H1 (cell line): ENCODE results near the gene TUBGCP3. TPM values are rescaled to one million over a fixed set of nuclear protein-coding genes. Genes with fewer than 3 reads are reported as not detected.

Source experiments
- CTCF ChIA-PET: fragments of 300-600 bp; sonication (Branson Sonifier 250); formaldehyde crosslinking; loops from one replicate; lab custom pipeline; 2021; ENCODE audit not compliant: partially characterized antibody; lab: Charles Lee
- POLR2A ChIA-PET: fragments of 300-600 bp; sonication (Branson Sonifier 250); formaldehyde crosslinking; loops from one replicate; lab custom pipeline; 2021; ENCODE audit warnings: inconsistent platforms; ENCODE audit not compliant: partially characterized antibody; lab: Charles Lee
- DNase-seq, 2 experiments: peaks; one replicate each; pipeline versions ENCODE4 v3.0.0 to v3.0.0-alpha.2; 2010 to 2022; ENCODE audit warnings: low spot score in 2 of 2, low read depth in 1 of 2, mixed read lengths in 1 of 2
- FAIRE-seq: peaks from 2 replicates; lab custom pipeline; 2011; peaks lifted over from hg19 to GRCh38; lab: Jason Lieb, UNC
- H2AFZ ChIP-seq: 2 replicates; pipeline ENCODE4 v1.8.1; 2012; ENCODE audit warnings: low read length, inconsistent platforms
- H2AK5ac ChIP-seq: 2 replicates; pipeline ENCODE4 v1.6.1; 2013; ENCODE audit warnings: low read depth, low read length
- H2BK120ac ChIP-seq: replicated peaks from 2 replicates; pipeline ENCODE3; 2013; ENCODE audit warnings: low read depth, low read length, inconsistent platforms
- H2BK12ac ChIP-seq: 2 replicates; pipeline ENCODE4 v1.6.1; 2013; ENCODE audit warnings: low read depth, low read length
- H2BK15ac ChIP-seq: 2 replicates; pipeline ENCODE4 v1.6.1; 2013; ENCODE audit warnings: low read length
- H2BK20ac ChIP-seq: 2 replicates; pipeline ENCODE4 v1.6.1; 2013; ENCODE audit warnings: low read length
- H2BK5ac ChIP-seq: 2 replicates; pipeline ENCODE4 v1.6.1; 2013; ENCODE audit warnings: low read depth, low read length
- H3K14ac ChIP-seq: 2 replicates; pipeline ENCODE4 v1.6.1; 2013; ENCODE audit warnings: inconsistent platforms; ENCODE audit not compliant: insufficient read length
- H3K18ac ChIP-seq: 2 replicates; pipeline ENCODE4 v1.6.1; 2013; ENCODE audit warnings: low read length; ENCODE audit errors: extremely low read depth
- H3K23ac ChIP-seq: 2 replicates; pipeline ENCODE4 v1.6.1; 2013; ENCODE audit warnings: inconsistent platforms; ENCODE audit not compliant: insufficient read length
- H3K23me2 ChIP-seq: 2 replicates; pipeline ENCODE4 v1.6.1; 2013; ENCODE audit warnings: low read depth, low read length
- H3K27ac ChIP-seq: 2 replicates; pipeline ENCODE4 v1.6.1; 2011; ENCODE audit warnings: low read depth, low read length, inconsistent platforms
- H3K27me3 ChIP-seq, 4 experiments: replicated peaks in 1 of 4; 1 replicate in 1 of 4; 2 replicates in 3 of 4; pipeline versions ENCODE4 v1.6.1 to v1.8.1; 2011 to 2013; ENCODE audit warnings: low read length in 3 of 4, mild to moderate bottlenecking in 3 of 4, inconsistent platforms in 2 of 4, mixed read lengths in 2 of 4, moderate library complexity in 1 of 4; ENCODE audit not compliant: control insufficient read depth in 3 of 4, insufficient read depth in 3 of 4; ENCODE audit errors: extremely low read depth in 1 of 4
- H3K36me3 ChIP-seq, 4 experiments: 2 replicates each; pipeline versions ENCODE4 v1.6.1 to v1.8.1; 2011 to 2013; ENCODE audit warnings: mild to moderate bottlenecking in 4 of 4, low read length in 3 of 4, moderate library complexity in 2 of 4, control low read depth in 1 of 4, inconsistent platforms in 1 of 4; ENCODE audit not compliant: insufficient read depth in 4 of 4, control insufficient read depth in 2 of 4
- H3K4ac ChIP-seq: replicated peaks from 2 replicates; pipeline ENCODE3; 2013; ENCODE audit warnings: low read length, low read depth, mixed read lengths, inconsistent platforms; ENCODE audit not compliant: insufficient read length
- H3K4me1 ChIP-seq, 4 experiments: replicated peaks in 1 of 4; 1 replicate in 1 of 4; 2 replicates in 3 of 4; pipeline versions ENCODE4 v1.6.1 to v1.8.1; 2011 to 2013; ENCODE audit warnings: low read length in 3 of 4, inconsistent platforms in 2 of 4, mixed read lengths in 1 of 4; ENCODE audit not compliant: insufficient read depth in 4 of 4, control insufficient read depth in 3 of 4
- H3K4me2 ChIP-seq, 2 experiments: 2 replicates each; pipeline versions ENCODE4 v1.6.1 to v1.8.1; 2011 to 2013; ENCODE audit warnings: low read depth in 2 of 2, low read length in 2 of 2, control low read depth in 1 of 2, inconsistent platforms in 1 of 2, mild to moderate bottlenecking in 1 of 2; ENCODE audit not compliant: insufficient read depth in 1 of 2
- H3K4me3 ChIP-seq, 4 experiments: fragments of 200-600, 300-600 bp in 1 of 4; sonication (generic), shearing (Covaris generic), sonication (Bioruptor Twin) in 1 of 4; 2 replicates each; pipeline versions ENCODE4 v1.5.1 to v1.8.1; 2011 to 2016; ENCODE audit warnings: low read length in 4 of 4, low read depth in 3 of 4, control low read depth in 2 of 4, inconsistent platforms in 2 of 4, mild to moderate bottlenecking in 2 of 4, mixed read lengths in 1 of 4, moderate library complexity in 1 of 4; ENCODE audit not compliant: insufficient read depth in 2 of 4; ENCODE audit errors: extremely low read depth in 1 of 4
- H3K56ac ChIP-seq: replicated peaks from 2 replicates; pipeline ENCODE3; 2013; ENCODE audit warnings: low read depth, mild to moderate bottlenecking, mixed read lengths, low read length, inconsistent platforms; ENCODE audit not compliant: insufficient read length
- H3K79me1 ChIP-seq: 2 replicates; pipeline ENCODE4 v1.6.1; 2013; ENCODE audit warnings: low read depth, low read length, control low read depth
- H3K79me2 ChIP-seq, 2 experiments: 2 replicates each; pipeline versions ENCODE4 v1.6.1 to v1.8.1; 2012 to 2013; ENCODE audit warnings: low read length in 2 of 2, mild to moderate bottlenecking in 2 of 2, inconsistent platforms in 1 of 2; ENCODE audit not compliant: insufficient read depth in 2 of 2, control insufficient read depth in 1 of 2
- H3K9ac ChIP-seq, 4 experiments: replicated peaks in 1 of 4; 1 replicate in 1 of 4; 2 replicates in 3 of 4; pipeline versions ENCODE4 v1.6.1 to v1.8.1; 2011 to 2013; ENCODE audit warnings: low read depth in 3 of 4, low read length in 3 of 4, control low read depth in 2 of 4, mild to moderate bottlenecking in 2 of 4, moderate library complexity in 2 of 4, inconsistent platforms in 1 of 4; ENCODE audit errors: extremely low read depth in 1 of 4
- H3K9me3 ChIP-seq, 2 experiments: 2 replicates each; pipeline versions ENCODE4 v1.6.1 to v1.8.1; 2012 to 2013; ENCODE audit warnings: mild to moderate bottlenecking in 2 of 2, moderate library complexity in 2 of 2, control low read depth in 1 of 2, inconsistent platforms in 1 of 2, low read depth in 1 of 2, low read length in 1 of 2, mixed read lengths in 1 of 2; ENCODE audit not compliant: insufficient read depth in 2 of 2
- H4K20me1 ChIP-seq, 2 experiments: replicated peaks in 1 of 2; 2 replicates each; pipeline versions ENCODE3 to v1.8.1; 2011 to 2013; ENCODE audit warnings: inconsistent platforms in 2 of 2, low read length in 2 of 2, mild to moderate bottlenecking in 1 of 2; ENCODE audit not compliant: insufficient read depth in 2 of 2, control insufficient read depth in 1 of 2
- H4K5ac ChIP-seq: 2 replicates; pipeline ENCODE4 v1.6.1; 2013; ENCODE audit warnings: low read length, low read depth, mixed read lengths, inconsistent platforms; ENCODE audit not compliant: insufficient read length
- H4K8ac ChIP-seq: 2 replicates; pipeline ENCODE4 v1.8.0; 2013; ENCODE audit warnings: mild to moderate bottlenecking, moderate library complexity, low read length, inconsistent platforms; ENCODE audit not compliant: insufficient read depth; ENCODE audit errors: extremely low read depth
- H4K91ac ChIP-seq: replicated peaks from 2 replicates; pipeline ENCODE3; 2013; ENCODE audit warnings: low read length, mixed read lengths, inconsistent platforms; ENCODE audit not compliant: insufficient read length
- EZH2 ChIP-seq: fragments of 200-600 bp; sonication (generic); IDR thresholded peaks from 2 replicates; pipeline ENCODE4 v1.7.1; 2012; ENCODE audit warnings: low read depth, mild to moderate bottlenecking, moderate library complexity, low read length, inconsistent platforms; ENCODE audit not compliant: severe bottlenecking
- GABPA ChIP-seq: IDR thresholded peaks from 2 replicates; pipeline ENCODE4 v1.6.1; 2011; ENCODE audit warnings: mild to moderate bottlenecking, low read length, moderate library complexity, borderline replicate concordance; ENCODE audit not compliant: insufficient read depth
- HDAC6 ChIP-seq: IDR thresholded peaks from one replicate; pipeline ENCODE4 v1.7.1; 2012; ENCODE audit warnings: low read depth, mild to moderate bottlenecking, inconsistent platforms, low read length, moderate library complexity
- JUN ChIP-seq: IDR thresholded peaks from 2 replicates; pipeline ENCODE4 v1.6.1; 2011; ENCODE audit warnings: low read depth, mild to moderate bottlenecking, improper control_type of control experiment, low read length
- KDM5A ChIP-seq: fragments of 200-600 bp; IDR thresholded peaks from 2 replicates; pipeline ENCODE4 v1.7.1; 2012; ENCODE audit warnings: mild to moderate bottlenecking, low read length, inconsistent platforms, mixed read lengths
- NANOG ChIP-seq: IDR thresholded peaks from 2 replicates; pipeline ENCODE4 v1.6.1; 2011; ENCODE audit warnings: low read length, low read depth, mild to moderate bottlenecking, inconsistent platforms; ENCODE audit not compliant: insufficient read depth, poor library complexity, severe bottlenecking
- RAD21 ChIP-seq, 2 experiments: IDR thresholded peaks in 1 of 2; conservative IDR thresholded peaks in 1 of 2; 2 replicates each; pipeline ENCODE4 v1.6.1; 2011; ENCODE audit warnings: low read depth in 2 of 2, low read length in 2 of 2, improper control_type of control experiment in 1 of 2, inconsistent platforms in 1 of 2, mild to moderate bottlenecking in 1 of 2, moderate library complexity in 1 of 2
- SIRT6 ChIP-seq: IDR thresholded peaks from one replicate; pipeline ENCODE4 v1.7.1; 2012; ENCODE audit warnings: low read length, inconsistent platforms
- SP4 ChIP-seq: IDR thresholded peaks from 2 replicates; pipeline ENCODE4 v1.6.1; 2012; ENCODE audit warnings: low read length, inconsistent platforms
- SRF ChIP-seq: IDR thresholded peaks from 2 replicates; pipeline ENCODE4 v1.6.1; 2011; ENCODE audit warnings: mild to moderate bottlenecking, low read depth, low read length, moderate library complexity
- WGBS, 2 experiments: shearing (Covaris generic) in 1 of 2; methylation state at CpG; one replicate each; pipeline versions ENCODE4 v1.1.6 to v1.1.7; 2013 to 2015; ENCODE audit warnings: low lambda C conversion rate in 2 of 2, mixed read lengths in 2 of 2, inconsistent platforms in 1 of 2, low coverage in 1 of 2, missing lambda C conversion rate in 1 of 2; ENCODE audit not compliant: insufficient replicate concordance in 2 of 2, insufficient coverage in 1 of 2, insufficient read length in 1 of 2; ENCODE audit errors: extremely low coverage in 1 of 2, missing lambda C conversion rate in 1 of 2; 5-methylcytosine and 5-hydroxymethylcytosine counted together
- polyA plus RNA-seq, 7 experiments: library from polyadenylated mRNA; depleted of rRNA in 3 of 7; stranded (reverse) in 5 of 7; unstranded in 2 of 7; fragments of >200 nt in 5 of 7; fragments of 200-250 nt in 2 of 7; gene quantifications; 1 replicate in 5 of 7; 2 replicates in 1 of 7; 4 replicates in 1 of 7; pipeline versions ENCODE4 v1.2.1 to v1.2.3, GENCODE V29; 2011 to 2013; ENCODE audit warnings: missing spikeins in 2 of 7, mixed read lengths in 2 of 7
- total RNA-seq: library from RNA; stranded (reverse); fragmentation: NEBNext Ultra II Directional; extraction: Animal tissue kit (Norgen Biotek cat#: 25700); gene quantifications from 2 replicates; pipeline ENCODE4 v1.2.1, GENCODE V29; 2021
- TF ChIP-seq, protein P1 (sequence below): IDR thresholded peaks from 2 replicates; pipeline ENCODE4 v1.6.1; 2012; ENCODE audit warnings: inconsistent platforms

The TUBGCP3 gene
- total and polyA plus RNA-seq, 2 of the 8 experiments (the other 6 are each of a cell fraction or from before 2014, with no cell fraction given): 27.0 to 31.7 TPM

DNA sequence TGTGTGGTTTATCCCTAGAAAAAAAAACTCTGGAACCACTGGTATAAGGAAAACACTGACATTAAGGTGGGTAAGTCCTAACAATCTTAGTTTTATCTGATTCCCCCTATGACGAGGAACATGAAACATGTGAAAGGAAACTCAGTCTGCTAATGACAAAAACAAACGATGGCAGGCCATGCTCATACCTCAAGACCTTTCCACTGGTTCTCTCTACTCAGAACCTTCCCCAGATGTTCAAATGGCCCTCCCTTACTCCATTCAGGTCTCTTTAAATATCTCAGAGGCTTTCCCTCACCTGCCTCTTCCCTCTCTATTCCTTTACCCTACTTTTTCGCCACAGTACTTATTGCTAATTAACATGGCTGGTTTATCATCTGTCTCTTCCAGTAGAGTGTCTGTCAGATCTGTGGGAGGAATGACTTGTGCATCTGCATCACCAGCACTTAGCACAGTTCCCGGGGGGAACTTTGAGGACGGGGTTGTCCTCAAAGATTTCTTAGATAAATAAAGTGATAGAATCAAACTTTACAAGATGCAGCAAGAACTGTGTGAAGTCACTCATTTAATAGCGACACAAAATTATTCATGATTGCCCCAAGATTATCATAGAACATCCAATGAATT, 1.5 kb downstream of the TUBGCP3 start:
- Histone ChIP-seq H2BK120ac (no peak overlapping the region), H2AK5ac (no peak overlapping the region), H3K4me3 (peak overlapping the region in 3 of 4 experiments; percentile 66 to 95 (median 70); a peak in 3 of 8 replicates), H3K4ac (no peak overlapping the region), H3K36me3 (no peaks in the 10 kb centered on the region; a peak in 1 of 8 replicates), H4K5ac (no peak overlapping the region), H3K23ac (no peak overlapping the region), H3K79me1 (peaks cover 7% of the 10 kb centered on the region), H3K56ac (no peak overlapping the region), H4K20me1 (peaks cover 0 to 7% of the 10 kb centered on the region in 2 experiments), H3K14ac (no peak overlapping the region), H3K4me1 (peaks cover 0 to 7% (median 5%) of the 10 kb centered on the region in 4 experiments; a peak in 6 of 7 replicates), H2BK5ac (no peak overlapping the region), H3K27me3 (peaks cover 0 to 4% (median 2%) of the 10 kb centered on the region in 4 experiments; a peak in 3 of 7 replicates), H3K4me2 (peak overlapping the region; percentile 59 to 94), H4K91ac (no peak overlapping the region), H2AFZ (no peak overlapping the region), H2BK12ac (no peak overlapping the region), H3K18ac (no peak overlapping the region), H2BK20ac (no peak overlapping the region), H3K9me3 (no peaks in the 10 kb centered on the region), H3K23me2 (peaks cover 4% of the 10 kb centered on the region), H3K27ac (no peak overlapping the region), H4K8ac (no peak overlapping the region), H3K9ac (no peak overlapping the region), H2BK15ac (no peak overlapping the region), H3K79me2 (peaks cover 4 to 54% of the 10 kb centered on the region in 2 experiments)
- no peak for DNase-seq
- ChIA-PET POLR2A (interaction anchor here (0.6 to 1.3 kb wide), 4 partner anchors 9 to 481 kb away, joined by 3 to 5 read pairs (median 4); no protein-coding TSS in a partner anchor), CTCF (interaction anchor here (0.6 to 0.7 kb wide), 2 partner anchors 288 to 1107 kb away, joined by 3 to 5 read pairs; no protein-coding TSS in a partner anchor)
- 87% methylated on average over 6 of the region's 6 CpGs; no CpG with 5 or more reads in 1 of the 2 experiments for WGBS, 2 experiments
- FAIRE-seq: no peak
- TF ChIP-seq SP4 (no peak), SRF (no peak), SIRT6 (no peak), EZH2 (no peak), GABPA (no peak), KDM5A (no peak), NANOG (no peak), JUN (no peak), RAD21 (IDR thresholded peaks at IDR 0.05 in 1 of 2, conservative IDR thresholded peaks at IDR 0.05 in 1 of 2; ENCODE audit: low read depth in 2 of 2, low read length in 2 of 2) (no peak), HDAC6 (no peak)
- TF ChIP-seq, protein P1, sequence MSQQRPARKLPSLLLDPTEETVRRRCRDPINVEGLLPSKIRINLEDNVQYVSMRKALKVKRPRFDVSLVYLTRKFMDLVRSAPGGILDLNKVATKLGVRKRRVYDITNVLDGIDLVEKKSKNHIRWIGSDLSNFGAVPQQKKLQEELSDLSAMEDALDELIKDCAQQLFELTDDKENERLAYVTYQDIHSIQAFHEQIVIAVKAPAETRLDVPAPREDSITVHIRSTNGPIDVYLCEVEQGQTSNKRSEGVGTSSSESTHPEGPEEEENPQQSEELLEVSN: no peak
